Activated CD8-positive, alpha-beta T cell treated with anti-CD3 and anti-CD28 coated beads for 36 hours (primary cell): Measurements from ENCODE around the gene DAZAP1. TPM values are rescaled to one million over a fixed set of nuclear protein-coding genes. Genes with fewer than 3 reads are reported as not detected.

Experiments used
- ATAC-seq: fragments of 200-7000 bp; cut with Tn5 transposase; one replicate; pipeline ENCODE4 v1.10.0; 2021; ENCODE audit warnings: mild to moderate bottlenecking, moderate library complexity
- CTCF ChIA-PET: fragments of 350-600 bp; sonication (Branson Sonifier 250); formaldehyde crosslinking; loops from one replicate; lab custom pipeline; 2021; ENCODE audit warnings: antibody characterized with exemption; lab: Charles Lee
- POLR2A ChIA-PET: fragments of 350-600 bp; sonication (Branson Sonifier 250); formaldehyde crosslinking; loops from one replicate; lab custom pipeline; 2021; ENCODE audit warnings: antibody characterized with exemption; lab: Charles Lee
- DNase-seq: peaks from one replicate; pipeline ENCODE4 v3.0.0-alpha.2; 2020
- H3K27ac Mint-ChIP-seq: one replicate; pipeline ENCODE4 v1.8.0; 2021; ENCODE audit warnings: mild to moderate bottlenecking, mixed read lengths
- H3K27me3 Mint-ChIP-seq: one replicate; pipeline ENCODE4 v1.8.0; 2021; ENCODE audit warnings: mixed read lengths
- H3K36me3 Mint-ChIP-seq: one replicate; pipeline ENCODE4 v1.8.0; 2021; ENCODE audit warnings: low read depth, mixed read lengths
- H3K4me1 Mint-ChIP-seq: one replicate; pipeline ENCODE4 v1.8.0; 2021; ENCODE audit warnings: low read depth, mixed read lengths
- H3K4me3 Mint-ChIP-seq: one replicate; pipeline ENCODE4 v1.8.0; 2021; ENCODE audit warnings: mild to moderate bottlenecking, moderate library complexity, mixed read lengths
- H3K9me3 Mint-ChIP-seq: one replicate; pipeline ENCODE4 v1.8.0; 2021; ENCODE audit warnings: mixed read lengths
- CTCF ChIP-seq: fragments of 200-600 bp; IDR thresholded peaks from one replicate; pipeline ENCODE4 v1.8.0; 2022; ENCODE audit warnings: antibody characterized with exemption, mild to moderate bottlenecking
- intact Hi-C: fragments of 100-400 bp; cut with micrococcal nuclease; formaldehyde crosslinking; loops from one replicate; pipeline ENCODE4 v1.10.0; 2022
- total RNA-seq, 2 experiments: library from RNA; stranded (reverse); gene quantifications; one replicate each; pipeline ENCODE4 v1.2.3, GENCODE V29; 2021

DAZAP1 gene
- total RNA-seq, 2 experiments from 2014 or later: 263 to 283 TPM

- ChIA-PET CTCF (interaction anchor here (0.7 to 1.7 kb wide), 8 partner anchors 9 to 142 kb away, joined by 3 to 13 read pairs (median 3); no protein-coding TSS in a partner anchor), POLR2A (interaction anchor here (0.6 to 1.4 kb wide), 7 partner anchors 9 to 57 kb away, joined by 3 to 6 read pairs (median 3); partner anchors contain the start of gene PLK5)
- peaks cover 7% of the 10 kb centered on the region for H3K27me3 Mint-ChIP-seq
- H3K4me1 Mint-ChIP-seq: peaks cover 7% of the 10 kb centered on the region
- no peak for TF ChIP-seq CTCF
- ATAC-seq (no peak), DNase-seq (no peak)
- no peaks in the 10 kb centered on the region for H3K9me3 Mint-ChIP-seq
- H3K36me3 Mint-ChIP-seq: no peaks in the 10 kb centered on the region
- intact Hi-C loops: no loop called here
- no peak overlapping the region for H3K27ac Mint-ChIP-seq
- H3K4me3 Mint-ChIP-seq: no peak overlapping the region
These were observed 59.3 kb downstream of the DAZAP1 start for GRCh38 chr19:1466461-1467214.

- POLR2A ChIA-PET: interaction anchor here (0.6 to 1.2 kb wide), 2 partner anchors 11 to 27 kb away, joined by 3 read pairs; no protein-coding TSS in a partner anchor
- no peak for TF ChIP-seq CTCF
- no peak for ATAC-seq
- no peak for DNase-seq
- H3K27ac Mint-ChIP-seq: no peak overlapping the region
- peaks cover 8% of the 10 kb centered on the region for H3K4me1 Mint-ChIP-seq
- H3K27me3 Mint-ChIP-seq: peaks cover 11% of the 10 kb centered on the region
- intact Hi-C loops: no loop called here
- no peak overlapping the region for H3K4me3 Mint-ChIP-seq
- no peaks in the 10 kb centered on the region for H3K9me3 Mint-ChIP-seq
- H3K36me3 Mint-ChIP-seq: no peaks in the 10 kb centered on the region
- CTCF ChIA-PET: interaction anchor here (1.3 to 1.4 kb wide), 2 partner anchors 11 to 143 kb away, joined by 3 read pairs; no protein-coding TSS in a partner anchor
These were observed 59.8 kb downstream of the DAZAP1 start for GRCh38 chr19:1467215-1467489.

- no peak overlapping the region for H3K27ac Mint-ChIP-seq
- H3K36me3 Mint-ChIP-seq: no peaks in the 10 kb centered on the region
- ATAC-seq (no peak), DNase-seq (no peak)
- no peak for TF ChIP-seq CTCF
- H3K9me3 Mint-ChIP-seq: no peaks in the 10 kb centered on the region
- no peak overlapping the region for H3K4me3 Mint-ChIP-seq
- POLR2A ChIA-PET: interaction anchor here (0.6 to 1.2 kb wide), 3 partner anchors 12 to 27 kb away, joined by 3 to 4 read pairs (median 3); no protein-coding TSS in a partner anchor
- H3K4me1 Mint-ChIP-seq: peaks cover 8% of the 10 kb centered on the region
- CTCF ChIA-PET: interaction anchor here (1.3 to 2.4 kb wide), 2 partner anchors 12 to 23 kb away, joined by 3 to 13 read pairs; no protein-coding TSS in a partner anchor
- intact Hi-C loops: no loop called here
- H3K27me3 Mint-ChIP-seq: peaks cover 13% of the 10 kb centered on the region
These were observed 60.3 kb downstream of the DAZAP1 start for GRCh38 chr19:1467490-1468273.

GRCh38 chr19:1468274-1468820 is 61.0 kb downstream of the DAZAP1 start:
- H3K27ac Mint-ChIP-seq: no peak overlapping the region
- H3K4me3 Mint-ChIP-seq: no peak overlapping the region
- DNase-seq (no peak), ATAC-seq (no peak)
- no peaks in the 10 kb centered on the region for H3K9me3 Mint-ChIP-seq
- intact Hi-C loops: no loop called here
- no peaks in the 10 kb centered on the region for H3K36me3 Mint-ChIP-seq
- peaks cover 11% of the 10 kb centered on the region for H3K4me1 Mint-ChIP-seq
- CTCF ChIA-PET: interaction anchor here (2.4 kb wide), 1 partner anchor 24 kb away, joined by 13 read pairs; no protein-coding TSS in a partner anchor
- POLR2A ChIA-PET: interaction anchor here (0.9 to 1.2 kb wide), 3 partner anchors 13 to 31 kb away, joined by 3 to 4 read pairs (median 3); partner anchors contain the start of gene RPS15
- H3K27me3 Mint-ChIP-seq: peaks cover 13% of the 10 kb centered on the region
- no peak for TF ChIP-seq CTCF
